Measurements from ENCODE around the gene SDR9C7.
"Not testable (repeated sequence)": the region's sequence is repeated elsewhere in the genome, so short reads cannot be mapped to it uniquely, and the experiment has no call there.

The SDR9C7 gene

DNA sequence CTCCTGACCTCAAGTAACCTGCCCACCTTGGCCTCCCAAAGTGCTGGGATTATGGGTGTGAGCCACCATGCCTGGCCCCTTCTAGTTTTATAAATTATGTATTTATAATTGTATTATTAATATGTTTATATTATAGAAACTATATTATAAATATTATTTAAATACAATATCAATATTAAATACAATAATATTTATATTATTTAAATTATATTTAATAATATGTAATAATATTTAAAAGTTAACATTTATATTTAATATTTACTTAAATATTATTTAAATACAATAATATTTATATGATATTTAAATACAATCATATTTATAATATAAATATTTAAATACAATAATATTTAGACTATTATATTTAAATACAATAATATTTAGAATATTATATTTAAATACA is 20.0 kb downstream of the SDR9C7 start:
- no peak for DNase-seq

DNA sequence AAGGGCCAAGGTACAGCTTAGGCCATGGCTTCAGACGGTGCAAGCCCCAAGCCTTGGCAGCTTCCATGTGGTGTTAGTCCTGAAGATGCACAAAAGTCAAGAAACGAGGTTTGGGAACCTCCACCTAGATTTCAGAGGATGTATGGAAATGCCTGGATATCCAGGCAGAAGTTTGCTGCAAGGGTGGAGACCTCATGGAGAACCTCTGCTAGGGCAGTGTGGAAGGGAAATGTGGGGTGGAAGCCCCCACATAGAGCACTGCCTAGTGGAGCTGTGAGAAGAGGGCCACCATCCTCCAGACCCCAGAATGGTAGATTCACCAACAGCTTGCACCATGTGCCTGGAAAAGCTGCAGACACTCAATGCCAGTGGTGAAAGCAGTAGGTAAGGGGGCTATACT is 24.8 kb downstream of the SDR9C7 start:
- DNase-seq: not testable (repeated sequence)

DNA sequence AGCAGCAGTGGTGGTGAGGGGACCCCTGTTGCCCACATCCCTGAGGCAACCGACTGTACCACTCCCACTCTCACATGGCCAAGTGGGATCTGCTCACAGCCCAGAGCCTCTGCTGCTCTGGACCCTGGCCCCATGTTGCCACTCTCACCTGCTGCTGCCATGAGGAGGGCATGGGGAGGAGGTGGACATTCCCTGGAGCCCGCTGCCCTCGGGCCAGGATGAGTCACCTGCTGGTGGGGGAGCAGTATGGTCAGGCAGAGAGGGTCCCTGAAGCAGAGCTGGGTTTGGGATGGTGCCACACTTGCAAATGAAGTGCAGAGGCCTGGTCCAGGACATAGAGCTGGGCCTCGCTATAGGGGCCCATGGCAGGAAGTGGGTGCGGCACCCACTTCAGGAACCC is 26.1 kb downstream of the SDR9C7 start:
- no peak for DNase-seq

DNA sequence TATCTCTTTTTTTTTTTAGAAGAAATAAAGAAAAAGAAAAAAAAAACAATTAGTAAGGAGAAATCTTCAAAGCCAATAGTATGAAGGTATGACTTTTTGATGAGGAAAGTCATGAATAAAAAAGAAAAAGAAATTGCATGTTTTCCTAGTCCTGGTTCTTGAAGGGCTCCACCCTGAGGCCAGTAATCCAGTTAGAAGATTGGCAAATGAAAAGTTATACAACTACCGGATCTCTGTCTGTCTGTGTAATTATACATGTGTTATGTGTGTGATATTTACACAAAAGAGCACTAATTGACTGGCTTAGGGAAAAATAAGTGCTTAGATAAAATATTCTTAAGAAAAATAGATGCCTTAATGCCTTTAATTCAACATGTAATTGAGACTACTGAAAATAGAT is 28.4 kb downstream of the SDR9C7 start:
- no peak for DNase-seq

DNA sequence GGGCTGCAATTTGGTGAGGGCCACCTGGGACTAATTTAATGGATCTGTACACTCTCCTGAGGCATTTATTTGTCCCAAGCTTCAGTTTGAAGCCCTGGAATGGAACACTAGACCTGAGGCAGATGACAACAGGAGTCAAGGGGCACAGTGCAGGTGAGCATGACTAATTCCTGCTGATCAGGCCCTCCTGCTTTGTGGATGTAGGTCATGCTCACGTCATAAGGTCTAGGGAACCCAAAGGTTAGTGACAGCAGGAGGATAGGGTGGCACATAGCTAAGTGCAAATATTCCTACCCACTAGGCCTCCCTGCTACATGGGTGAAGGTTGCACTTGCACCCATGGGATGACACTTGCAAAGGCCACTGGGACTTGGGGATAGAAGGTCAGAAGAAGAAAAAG is 30.8 kb downstream of the SDR9C7 start:
- no peak for DNase-seq

DNA sequence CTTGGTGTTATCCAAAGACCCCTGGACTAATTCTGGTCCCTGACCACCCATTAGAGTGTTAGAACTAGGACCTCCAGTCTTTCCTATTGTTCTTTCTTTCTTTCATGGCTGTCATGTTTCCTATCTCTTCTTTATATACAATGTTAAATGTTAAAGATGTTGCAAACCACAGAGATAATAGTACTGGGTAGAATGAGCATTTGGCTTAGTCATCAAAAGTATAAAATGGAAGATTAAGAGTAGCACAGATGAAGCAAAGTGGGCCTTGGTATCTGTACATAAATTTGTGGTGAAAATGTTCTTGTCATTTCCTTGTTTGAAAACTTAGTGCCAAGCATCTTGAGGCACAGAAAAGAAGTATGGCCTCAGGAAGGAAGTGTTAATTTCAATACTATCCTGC is 32.9 kb downstream of the SDR9C7 start:
- not testable (repeated sequence) for DNase-seq

DNA sequence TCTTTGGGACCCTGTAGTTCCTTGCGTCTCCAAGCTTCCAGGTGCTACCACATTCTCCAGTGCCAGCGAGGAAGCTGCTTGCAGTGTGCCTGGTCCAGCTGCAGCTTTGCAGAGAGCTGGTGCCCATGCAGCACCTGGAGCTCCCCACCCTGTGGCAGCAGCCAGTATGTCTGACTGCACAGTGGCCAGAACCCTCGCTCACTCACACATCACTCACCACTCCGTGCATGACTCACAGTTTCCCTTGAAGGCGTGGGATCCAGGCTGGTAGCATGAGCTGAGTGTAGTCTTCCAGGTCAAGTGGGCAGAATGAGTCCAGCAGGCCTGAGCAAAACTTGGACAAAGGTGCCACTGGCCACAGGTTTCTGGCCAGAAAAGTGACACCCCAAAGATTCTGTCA is 33.6 kb downstream of the SDR9C7 start:
- DNase-seq: no peak

DNA sequence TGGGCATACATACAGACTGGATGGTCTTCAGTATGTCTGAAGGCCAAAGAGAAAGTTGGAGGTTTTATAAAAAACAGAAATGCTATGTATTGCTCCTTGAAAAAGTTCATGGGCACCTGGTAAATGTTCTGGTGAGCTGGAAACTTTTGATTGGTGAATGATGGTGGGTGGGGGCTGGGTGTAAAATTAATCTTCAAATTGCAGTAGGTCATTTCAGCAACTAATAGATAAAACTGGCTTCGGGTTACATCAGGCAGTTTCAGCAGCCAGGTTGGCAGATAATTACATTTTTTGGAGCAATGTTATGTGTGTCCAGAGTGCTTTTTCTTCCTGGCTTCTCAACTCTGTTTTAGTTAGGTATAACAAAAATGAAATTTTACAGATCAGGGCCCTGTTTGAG is 35.3 kb downstream of the SDR9C7 start:
- DNase-seq: no peak

DNA sequence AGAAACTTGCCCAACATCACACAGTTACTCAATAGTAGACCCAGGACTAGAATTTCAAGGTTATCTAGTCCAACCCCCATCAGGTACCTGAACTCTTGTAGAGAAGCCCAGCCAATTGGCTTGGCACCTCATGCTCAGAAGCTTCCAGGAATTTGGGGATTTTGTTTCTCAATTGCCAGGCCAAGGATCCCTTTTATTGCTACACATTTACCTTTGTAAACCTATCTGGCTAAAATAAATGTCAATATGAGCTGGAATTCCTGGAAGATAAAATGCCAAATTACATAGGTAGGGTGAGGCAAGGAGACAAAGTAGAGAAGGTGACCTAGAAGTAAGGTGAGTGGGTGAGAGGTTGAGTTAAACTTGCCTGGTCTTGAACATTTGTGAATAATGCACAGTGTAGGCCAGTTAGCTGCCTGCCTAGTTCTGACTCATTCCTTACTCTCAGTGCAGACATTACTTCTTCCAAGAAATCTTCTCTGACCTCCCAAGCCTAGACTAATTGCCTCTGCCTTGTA is 36.3 kb downstream of the SDR9C7 start:
- no peak for DNase-seq

DNA sequence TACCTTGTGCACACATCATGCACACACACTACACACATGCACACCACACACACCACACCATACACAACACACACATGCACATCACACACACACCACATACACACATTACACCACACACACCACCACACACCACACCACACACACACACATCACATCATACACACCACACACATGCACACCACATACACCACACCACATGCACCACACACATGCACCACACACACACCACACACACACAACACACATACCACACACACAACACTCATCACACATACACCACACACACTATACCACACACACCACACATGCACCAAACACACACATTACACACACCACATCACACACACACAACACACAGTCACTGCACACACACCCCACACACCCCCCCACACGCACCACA is 38.1 kb downstream of the SDR9C7 start:
- no peak for DNase-seq

DNA sequence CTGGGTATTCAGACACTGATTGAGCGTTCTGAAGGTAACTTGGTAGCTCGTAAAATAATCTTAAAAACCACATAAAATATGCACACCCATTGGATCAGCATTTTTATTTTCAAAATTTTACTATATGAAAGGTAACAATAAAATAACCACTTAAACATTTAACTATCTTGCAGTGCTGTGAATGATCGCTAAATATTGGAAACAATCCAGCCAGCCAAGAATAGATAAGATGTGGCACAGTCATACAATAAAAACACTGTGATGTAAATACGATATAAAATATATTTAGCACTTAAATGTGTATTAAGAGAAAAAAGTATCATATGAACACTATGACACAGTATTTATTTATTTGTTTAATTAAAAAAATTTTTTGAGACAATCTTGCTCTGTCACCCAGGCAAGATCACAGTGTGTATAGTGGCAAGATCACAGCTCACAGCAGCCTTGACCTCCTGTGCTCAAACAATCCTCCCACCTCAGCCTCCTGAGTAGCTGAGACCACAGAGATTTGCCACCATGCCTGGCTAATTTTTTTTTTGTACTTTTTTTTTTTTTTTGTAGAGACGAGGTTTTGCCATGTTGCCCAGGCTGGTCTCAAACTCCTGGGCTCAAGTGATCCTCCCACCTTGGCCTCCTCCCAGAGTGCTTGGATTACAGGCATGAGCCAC is 39.4 kb downstream of the SDR9C7 start:
- no peak for DNase-seq

DNA sequence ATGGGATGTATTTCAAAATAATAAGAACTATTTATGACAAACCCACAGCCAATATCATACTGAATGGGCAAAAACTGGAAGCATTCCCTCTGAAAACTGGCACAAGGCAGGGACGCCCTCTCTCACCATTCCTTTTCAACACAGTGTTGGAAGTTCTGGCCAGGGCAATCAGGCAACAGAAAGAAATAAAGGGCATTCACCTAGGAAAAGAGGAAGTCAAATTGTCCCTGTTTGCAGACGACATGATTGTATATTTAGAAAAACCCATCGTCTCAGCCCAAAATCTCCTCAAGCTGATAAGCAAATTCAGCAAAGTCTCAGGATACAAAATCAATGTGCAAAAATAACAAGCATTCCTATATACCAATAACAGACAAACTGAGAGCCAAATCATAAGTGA is 42.3 kb downstream of the SDR9C7 start:
- DNase-seq: not testable (repeated sequence)

DNA sequence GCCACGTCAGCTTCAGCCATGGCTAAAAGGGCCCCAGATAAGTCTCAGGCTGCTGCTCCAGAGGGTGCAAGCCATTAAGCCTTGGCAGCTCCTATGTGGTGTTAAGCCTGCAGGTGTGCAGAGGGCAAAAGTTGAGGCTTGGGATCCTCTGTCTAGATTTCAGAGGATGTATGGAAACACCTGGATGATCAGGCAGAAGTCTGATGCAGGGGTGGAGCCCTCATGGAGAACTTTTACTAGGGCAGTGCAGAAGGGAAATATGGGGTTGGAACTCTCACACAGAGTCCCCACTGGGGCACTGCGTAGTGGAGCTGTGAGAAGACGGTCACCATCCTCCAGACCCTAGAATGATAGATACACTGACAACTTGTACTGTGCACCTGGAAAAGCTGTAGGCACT is 47.9 kb downstream of the SDR9C7 start:
- no peak for DNase-seq

DNA sequence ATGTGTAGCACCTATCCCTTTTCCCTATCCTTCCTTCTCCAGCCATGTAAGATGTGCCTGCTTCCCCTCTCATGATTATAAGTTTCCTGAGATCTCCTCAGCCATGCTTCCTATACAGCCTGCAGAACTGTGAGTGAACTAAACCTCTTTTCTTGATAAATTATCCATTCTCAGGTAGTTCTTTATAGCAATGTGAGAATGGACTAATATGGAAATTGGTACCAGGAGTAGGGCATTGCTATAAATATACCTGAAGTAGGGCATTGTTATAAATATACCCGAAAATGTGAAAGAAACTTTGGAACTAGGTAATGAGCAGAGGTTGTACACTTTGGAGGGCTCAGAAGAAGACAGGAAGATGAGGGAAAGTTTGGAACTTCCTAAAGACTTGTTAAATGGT is 48.9 kb downstream of the SDR9C7 start:
- DNase-seq: no peak

DNA sequence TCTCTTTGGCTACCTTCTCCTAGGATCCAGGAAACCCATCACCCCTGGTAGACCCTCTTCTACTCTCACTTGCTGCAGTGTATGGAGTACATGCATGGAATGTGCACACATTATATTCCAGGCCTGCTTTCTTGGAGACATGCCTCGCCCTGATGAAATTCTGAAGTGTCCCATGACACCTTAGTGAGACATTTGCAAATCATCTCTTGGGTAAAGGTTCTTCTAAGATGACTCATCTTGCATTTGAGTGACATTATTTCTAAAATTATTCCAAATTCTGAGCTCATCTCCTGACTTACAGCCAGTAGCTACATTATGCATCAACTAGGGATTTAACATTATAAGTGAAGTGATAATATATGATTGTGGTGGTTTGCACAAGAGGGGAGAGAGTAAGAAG is 49.8 kb downstream of the SDR9C7 start:
- no peak for DNase-seq

DNA sequence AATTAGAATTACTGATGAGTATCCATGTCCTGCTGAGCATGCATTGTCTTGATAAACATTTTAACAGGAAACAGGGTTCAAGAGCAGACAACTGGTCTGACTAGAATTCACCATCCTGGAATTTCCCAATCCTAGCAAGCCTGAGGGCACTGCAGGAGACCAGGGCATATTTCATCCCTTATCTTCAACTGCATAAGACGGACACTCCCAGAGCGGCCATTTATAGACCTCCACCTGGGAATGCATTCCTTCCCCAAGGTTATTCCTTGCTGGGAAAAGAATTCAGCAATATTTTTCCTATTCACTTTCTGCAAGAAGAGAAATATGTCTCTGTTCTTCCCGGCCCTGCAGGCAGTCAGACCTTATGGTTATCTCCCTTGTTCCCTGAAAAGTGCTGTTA is 51.8 kb downstream of the SDR9C7 start:
- not testable (repeated sequence) for DNase-seq

DNA sequence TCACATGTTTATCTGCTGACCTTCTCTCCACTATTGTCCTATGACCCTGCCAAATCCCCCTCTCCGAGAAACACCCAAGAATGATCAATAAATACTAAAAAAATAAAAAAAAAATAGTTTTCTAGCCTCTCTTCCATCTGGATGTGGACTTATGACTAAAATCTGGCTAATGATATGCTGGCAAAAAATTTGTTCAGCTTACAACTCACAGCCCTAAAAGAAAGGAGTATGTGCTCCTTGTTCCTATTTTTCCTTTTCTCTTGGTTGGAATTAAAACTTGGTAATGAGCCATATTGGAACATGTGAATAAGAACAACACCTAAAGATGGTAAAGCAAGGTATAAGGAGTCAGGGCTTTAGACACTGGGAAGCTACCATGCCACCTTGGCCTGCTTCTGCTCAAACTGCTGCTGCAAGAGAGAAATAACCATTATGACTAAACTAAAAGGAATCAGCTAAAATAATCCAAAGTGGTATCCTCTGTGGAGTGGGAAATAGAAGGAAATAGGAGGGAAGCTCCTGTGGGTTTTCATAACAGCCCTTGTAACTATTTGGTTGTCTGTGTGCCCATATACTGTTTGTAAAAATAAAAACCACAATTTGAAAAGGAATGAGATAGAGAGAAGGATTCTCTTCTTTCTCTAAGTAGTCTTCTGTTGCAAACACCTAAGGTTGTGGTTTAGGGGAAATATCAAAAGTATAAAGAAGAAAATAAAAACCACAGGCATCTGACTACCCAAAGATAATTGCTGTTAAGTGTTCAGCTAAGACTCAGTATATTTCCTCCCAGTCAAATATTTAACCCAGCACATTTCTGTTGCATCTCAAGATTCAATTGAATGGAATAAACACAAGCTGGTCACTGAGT is 53.8 kb downstream of the SDR9C7 start:
- no peak for DNase-seq

DNA sequence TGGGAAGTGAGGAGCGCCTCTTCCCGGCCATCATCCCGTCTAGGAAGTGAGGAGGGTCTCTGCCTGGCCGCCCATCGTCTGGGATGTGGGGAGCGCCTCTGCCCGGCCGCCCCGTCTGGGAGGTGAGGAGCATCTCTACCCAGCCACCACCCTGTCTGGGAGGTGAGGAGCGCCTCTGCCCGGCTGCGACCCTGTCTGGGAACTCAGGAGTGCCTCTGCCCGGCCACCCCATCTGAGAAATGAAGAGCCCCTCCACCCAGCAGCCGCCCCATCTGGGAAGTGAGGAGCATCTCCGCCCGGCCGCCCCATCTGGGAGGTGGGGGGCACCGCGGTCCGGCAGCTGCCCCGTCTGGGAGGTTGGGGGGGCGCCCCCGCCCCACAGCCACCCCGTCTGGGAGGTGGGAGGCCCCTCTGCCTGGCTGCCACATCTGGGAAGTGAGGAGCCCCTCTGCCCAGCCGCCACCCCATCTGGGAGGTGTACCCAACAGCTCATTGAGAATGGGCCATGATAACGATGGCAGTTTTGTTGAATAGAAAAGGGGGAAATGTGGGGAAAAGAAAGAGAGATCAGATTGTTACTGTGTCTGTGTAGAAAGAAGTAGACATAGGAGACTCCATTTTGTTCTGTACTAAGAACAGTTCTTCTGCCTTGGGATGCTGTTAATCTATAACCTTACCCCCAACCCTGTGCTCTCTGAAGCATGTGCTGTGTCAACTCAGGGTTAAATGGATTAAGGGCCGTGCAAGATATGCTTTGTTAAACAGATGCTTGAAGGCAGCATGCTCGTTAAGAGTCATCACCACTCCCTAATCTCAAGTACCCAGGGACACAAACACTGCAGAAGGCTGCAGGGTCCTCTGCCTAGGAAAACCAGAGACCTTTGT is 54.7 kb downstream of the SDR9C7 start:
- not testable (repeated sequence) for DNase-seq

DNA sequence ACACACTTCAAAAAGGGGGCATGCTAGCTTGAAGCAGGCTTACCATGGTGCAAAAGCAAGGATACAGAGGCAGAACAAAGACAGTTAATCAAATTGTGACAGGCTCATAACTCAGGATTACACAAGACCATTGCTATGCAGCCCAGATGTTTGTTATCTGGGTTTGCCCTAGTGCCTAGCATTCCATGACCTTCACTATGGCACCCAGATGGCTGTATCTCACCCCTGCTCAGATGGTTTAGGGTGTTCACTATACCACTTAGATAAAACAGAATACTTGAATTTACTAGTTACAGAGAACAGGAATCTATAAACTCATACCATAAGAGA is 56.2 kb downstream of the SDR9C7 start:
- no peak for DNase-seq

DNA sequence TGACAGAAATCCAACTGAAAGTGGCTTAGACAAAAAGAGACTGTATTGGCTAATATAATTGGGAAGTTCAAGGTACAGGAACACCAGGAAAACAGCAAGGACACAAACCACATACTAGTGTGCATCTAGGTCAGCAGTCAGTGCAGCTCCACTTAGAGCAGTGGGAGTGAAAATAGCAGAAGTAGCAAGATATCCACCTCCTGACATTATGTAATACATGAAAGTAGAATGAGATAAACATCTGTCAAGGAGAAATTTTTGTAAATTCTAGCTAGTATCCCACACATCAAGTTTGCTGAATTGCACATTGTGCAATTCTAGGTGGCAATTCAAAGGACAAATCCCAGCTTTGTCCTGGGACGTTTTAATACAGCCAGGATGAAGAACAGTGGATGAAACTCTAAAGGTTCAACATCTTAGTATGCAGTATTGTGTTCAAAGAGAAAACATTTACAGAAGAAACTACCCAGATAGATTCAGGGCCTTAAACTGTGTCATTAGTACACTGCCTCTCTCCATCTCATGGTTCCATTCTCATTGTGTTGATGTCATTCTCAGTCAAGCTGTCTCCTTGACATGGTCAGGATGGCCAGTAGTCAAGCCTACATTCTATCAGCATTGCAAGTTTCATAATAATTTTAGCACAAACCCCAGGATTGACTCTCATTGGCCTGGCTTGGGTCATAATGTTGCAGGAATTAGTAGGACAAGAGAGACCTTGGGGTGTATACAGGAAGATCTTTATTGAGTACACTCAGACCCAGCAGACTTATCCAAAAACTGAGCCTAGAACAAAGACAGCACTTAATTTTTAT is 56.8 kb downstream of the SDR9C7 start:
- DNase-seq: no peak

DNA sequence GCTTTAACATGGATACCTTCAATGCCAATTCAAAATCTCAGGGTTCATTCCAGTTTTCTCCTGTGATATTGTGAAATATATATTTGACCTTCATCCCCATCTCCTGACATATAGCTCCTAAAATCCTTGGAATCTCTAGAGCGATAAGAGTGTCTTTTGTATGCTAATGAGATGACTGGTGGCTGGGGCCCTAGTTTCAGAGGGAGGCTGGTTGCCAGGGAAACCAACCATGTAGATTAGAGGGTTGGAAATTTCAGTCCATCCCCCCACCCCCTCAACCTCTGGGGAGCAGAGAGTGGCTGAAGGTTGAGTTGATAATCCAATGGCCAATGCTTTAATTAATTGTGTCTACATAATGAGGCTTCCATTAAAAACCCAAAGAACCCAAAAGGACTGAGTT is 59.4 kb downstream of the SDR9C7 start:
- no peak for DNase-seq

DNA sequence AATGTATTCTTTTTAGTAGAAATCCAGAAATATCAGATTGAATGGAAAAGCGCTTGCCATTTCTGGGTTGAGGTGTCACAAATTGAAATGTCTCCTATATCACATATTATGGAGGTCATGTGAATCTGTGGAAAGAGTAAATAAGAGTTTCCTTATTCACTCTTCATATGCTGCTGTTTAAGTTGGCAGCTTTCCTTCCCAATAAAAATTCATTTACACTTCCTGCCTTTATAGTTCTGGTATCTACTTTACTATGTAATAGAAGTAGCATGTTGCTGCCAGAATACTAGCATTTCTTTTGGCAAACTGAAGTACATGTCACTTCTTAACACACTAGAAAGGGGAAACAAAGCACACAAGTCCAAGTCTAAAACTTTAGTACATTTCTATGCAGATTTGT is 60.8 kb downstream of the SDR9C7 start:
- DNase-seq: no peak
